ACHN (cell line): ENCODE results near the gene CNTROB.

Experiments
- DNase-seq: peaks from one replicate; pipeline ENCODE4 v3.0.0-alpha.2; 2015
- in situ Hi-C: cut with HindIII; loops from 2 replicates; pipeline ENCODE4 v1.10.0; 2017; ENCODE audit warnings: low sequenced_read_pairs, low pct_ligation_motif_present, low pct_unique_long_range_greater_than_20kb

Gene CNTROB

DNA sequence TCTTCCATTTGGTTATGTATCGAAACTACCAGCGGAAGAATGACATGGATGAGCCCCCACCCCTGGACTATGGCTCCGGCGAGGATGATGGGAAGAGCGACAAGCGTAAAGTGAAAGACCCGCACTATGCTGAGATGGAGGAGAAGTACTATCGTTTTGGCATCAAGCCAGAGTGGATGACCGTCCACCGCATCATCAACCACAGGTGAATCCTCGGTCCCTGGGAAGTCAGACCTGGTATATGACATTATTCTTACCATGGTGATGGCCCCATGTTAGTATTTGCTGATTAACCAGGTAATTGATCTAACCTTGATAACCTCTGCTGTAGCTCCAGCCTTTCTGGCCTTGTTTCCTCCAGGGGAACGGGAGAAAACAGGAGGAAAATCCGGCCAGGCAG lies 34.9 kb upstream of the CNTROB start:
- DNase-seq = no peak
- in situ Hi-C loops = no loop called here

DNA sequence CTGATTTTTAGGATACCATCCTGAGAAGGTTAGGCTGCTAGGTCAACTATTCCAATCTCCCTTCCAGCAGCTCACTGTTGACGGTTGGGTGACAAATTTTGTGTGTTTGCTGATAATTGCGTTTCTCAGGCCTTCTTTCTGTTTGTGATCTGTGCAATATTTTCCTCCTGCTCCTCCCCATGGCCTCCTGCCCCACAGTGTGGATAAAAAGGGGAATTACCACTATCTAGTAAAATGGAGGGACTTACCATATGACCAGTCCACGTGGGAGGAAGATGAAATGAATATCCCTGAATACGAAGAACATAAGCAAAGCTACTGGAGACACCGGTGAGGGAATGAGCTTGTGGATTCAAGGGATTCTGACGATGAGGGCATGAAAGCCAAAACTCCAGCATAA lies 34.2 kb upstream of the CNTROB start:
- DNase-seq = peak; percentile 30
- in situ Hi-C loops = no loop called here

DNA sequence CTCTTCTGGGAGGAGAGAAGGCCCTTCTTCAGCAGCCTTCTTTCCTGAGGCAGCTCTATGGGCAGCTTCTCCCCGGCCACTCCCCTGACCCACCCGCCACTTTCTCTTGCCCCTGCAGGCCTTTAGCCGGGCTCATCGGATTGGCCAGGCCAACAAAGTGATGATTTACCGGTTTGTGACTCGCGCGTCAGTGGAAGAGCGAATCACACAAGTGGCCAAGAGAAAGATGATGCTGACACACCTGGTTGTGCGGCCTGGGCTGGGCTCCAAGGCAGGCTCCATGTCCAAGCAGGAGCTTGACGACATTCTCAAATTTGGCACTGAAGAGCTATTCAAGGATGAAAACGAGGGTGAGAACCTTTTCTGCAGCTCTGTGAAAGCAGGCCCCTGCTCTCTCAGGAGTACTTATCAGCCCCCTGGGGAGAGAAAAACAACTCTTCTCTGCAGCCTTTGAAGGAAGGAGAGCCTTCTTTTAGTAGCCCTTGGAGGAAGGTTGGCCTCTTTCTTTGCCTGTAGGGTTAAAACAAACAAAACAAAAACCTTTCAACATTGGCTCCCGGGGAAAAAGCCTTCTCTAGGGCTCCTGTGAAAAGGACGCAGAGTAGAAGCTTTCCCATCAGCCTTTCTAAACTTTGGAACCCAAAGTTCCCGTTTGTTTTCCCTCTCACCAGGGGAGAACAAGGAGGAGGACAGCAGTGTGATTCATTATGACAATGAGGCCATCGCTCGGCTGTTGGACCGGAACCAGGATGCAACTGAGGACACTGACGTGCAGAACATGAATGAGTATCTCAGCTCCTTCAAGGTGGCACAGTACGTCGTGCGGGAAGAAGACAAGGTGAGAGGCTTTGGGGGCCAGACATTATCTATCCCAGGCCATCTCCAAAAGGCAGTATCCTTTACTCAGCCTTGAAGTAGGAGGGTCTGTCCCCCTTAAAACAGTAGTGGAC lies 28.6 kb upstream of the CNTROB start:
- DNase-seq = no peak
- in situ Hi-C loops = no loop called here

DNA sequence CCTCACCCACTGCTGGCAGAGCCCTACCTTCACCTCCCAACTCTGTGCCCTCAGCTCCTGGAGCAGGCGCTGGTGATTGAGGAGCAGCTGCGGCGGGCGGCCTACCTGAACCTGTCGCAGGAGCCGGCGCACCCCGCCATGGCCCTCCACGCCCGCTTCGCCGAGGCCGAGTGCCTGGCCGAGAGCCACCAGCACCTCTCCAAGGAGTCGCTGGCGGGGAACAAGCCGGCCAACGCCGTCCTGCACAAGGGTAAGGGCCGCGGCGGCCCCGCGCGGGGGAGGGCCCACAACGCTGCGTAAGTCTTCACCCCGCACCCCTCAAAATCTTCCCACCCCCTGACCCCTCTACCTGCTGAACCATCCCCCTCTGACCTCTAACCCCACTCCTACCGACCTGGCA lies 22.9 kb upstream of the CNTROB start:
- in situ Hi-C loops = no loop called here
- no peak for DNase-seq

DNA sequence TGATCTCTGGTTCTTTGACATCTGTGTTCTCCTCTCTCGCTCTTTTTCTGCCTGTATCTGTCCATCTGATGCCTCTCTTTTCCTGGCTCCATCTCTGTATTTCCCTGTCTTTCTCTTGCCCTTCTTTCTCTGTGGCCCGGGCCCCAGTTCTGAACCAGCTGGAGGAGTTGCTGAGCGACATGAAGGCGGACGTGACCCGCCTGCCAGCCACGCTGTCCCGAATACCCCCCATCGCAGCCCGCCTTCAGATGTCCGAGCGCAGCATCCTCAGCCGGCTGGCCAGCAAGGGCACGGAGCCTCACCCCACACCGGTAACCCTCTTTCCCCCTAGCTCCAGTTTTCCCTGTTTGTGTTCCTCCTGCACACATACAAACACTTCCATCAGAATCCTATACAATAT lies 21.7 kb upstream of the CNTROB start:
- no peak for DNase-seq
- in situ Hi-C loops = no loop called here

DNA sequence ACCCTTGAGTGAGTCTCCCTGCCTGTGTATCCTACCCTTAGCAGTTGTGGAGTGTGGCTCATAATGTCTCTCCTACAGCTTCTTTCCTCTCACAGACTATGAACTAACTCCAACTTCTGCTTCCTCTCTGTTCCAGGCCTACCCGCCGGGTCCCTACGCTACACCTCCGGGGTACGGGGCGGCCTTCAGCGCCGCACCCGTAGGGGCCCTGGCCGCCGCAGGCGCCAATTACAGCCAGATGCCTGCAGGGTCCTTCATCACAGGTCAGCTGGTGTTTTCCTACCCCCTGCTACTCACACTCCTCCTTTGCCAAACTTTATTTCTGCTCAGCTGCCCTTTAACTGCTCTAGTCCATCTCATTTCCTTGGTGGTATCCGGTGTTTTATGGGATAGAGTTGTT lies 21.3 kb upstream of the CNTROB start:
- no peak for DNase-seq
- in situ Hi-C loops = no loop called here

DNA sequence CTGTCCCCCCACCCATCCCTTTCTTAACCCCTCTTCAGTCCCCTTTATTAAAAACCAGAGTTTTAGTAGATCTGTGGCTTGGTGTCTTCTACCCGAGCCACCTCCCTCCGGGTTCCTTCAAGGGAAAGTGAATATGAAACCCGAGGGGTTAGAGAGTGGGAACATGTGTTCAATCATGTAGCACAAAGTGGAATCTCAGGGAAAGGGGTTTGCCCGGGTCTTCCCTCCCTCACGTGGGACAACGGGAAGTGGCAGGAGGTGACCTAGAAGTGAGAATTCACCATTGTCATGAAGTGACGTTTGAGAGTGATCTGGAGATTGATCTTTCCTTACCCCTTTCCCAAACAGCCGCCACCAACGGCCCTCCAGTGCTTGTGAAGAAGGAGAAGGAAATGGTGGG lies 20.9 kb upstream of the CNTROB start:
- DNase-seq = no peak
- in situ Hi-C loops = no loop called here

DNA sequence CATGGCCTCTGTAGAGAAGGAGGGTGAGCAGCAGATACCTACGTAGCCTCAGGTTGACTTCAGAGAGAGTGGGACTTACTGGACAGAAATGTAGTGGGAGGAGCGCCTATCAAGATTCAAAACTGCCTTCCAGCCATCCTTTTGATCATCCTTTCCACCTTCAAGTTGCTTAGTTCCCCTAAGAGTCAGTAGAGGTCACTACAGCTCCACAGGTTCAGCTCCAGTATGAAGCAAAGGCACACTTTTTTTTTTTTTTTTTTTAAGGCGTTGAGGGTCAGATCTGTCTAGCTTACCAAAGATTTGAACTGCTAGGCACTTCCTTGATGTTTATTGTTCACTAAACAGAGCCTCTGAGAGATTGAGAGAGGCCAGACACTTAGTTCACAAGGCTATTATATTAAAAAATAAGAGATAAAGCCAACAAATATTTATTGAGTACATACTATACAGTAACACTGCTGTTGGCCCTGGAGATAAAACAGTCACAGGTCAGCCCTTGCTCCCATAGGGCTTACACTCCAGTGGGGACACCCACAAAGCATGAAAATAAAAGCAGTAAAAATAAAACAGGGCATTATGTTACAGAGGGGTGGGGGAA lies 19.0 kb upstream of the CNTROB start:
- in situ Hi-C loops = no loop called here
- peak; percentile 87 for DNase-seq

DNA sequence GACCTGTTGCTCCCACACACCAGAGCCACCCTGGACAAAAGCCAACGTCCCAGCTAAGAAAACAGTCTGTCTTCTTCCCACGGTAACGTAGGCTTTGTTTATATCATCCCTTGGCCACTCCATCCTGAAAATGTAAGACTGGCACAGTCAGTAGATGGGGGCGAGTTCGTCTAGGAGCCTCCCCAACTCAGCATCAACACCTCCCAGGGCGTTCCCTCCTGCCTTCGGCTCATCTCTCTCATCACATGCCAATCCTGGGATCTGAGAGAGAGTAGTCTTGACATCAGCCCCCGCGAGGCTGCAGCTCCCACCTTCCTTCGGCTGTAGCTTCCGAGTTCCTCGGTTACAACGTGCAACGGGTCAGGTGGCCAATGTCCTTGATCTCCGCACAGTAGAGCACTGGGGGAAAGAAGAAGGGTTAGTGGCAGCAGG lies 16.8 kb upstream of the CNTROB start:
- in situ Hi-C loops = no loop called here
- DNase-seq = no peak

DNA sequence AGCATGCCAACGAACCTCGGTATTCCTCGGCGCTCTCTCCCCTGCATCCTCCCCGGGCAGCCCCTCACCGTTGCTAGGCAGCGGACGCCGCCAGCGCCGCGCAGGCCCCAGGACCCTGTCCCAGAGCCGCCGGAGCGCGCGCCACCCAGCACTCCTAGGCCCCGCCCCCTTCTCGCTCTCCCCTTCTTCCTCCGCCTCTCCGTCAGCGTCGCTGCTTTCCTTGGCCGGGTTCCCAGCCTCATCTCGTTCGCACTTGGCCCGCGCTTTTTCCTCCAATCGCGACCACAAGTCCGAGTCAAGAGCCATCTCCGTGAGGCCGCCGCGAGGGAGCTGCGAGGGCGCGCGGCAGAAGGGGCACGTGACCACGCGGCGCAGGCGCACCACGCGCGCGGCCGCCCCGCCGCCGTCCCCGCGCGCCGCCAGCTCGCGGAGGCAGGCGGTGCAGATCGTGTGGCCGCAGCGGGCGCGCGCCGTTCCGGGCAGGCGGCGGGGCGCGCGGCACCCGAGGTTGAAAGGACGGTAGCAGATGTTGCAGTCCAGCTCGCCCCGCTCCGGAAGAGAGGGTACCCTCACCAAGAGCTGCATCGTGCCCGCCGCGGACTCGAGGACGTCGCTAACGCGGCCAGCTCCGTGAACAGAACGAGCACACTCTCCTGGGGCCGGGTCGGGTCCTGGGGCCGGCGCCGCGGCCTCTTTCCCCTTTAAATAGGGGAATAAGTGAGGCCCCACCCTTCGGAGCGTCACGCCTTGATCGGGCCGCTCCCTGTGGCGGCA lies 16.2 kb upstream of the CNTROB start, which contains the start of gene RNF227:
TSS of gene RNF227 (minus strand) at position 679 of the 774 bp plus-strand sequence. CDS start at position 585, 94 bp downstream.
- peak; percentile 92 for DNase-seq
- in situ Hi-C loops = no loop called here

DNA sequence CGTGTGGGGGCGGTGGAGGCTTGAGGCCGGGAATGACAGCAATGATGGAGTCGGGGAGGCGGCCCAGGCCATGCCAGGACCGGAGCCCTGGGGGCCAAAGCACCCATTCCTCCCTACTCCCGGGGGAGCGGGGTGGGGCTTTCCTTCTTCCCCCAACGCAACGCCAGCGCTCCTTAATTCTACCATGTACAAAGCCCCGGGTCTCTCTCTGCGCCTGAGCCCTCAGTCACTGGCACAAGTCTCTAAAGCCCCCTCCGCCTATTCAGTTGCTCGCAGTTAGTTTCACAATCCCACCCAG lies 15.7 kb upstream of the CNTROB start:
- no peak for DNase-seq
- in situ Hi-C loops = no loop called here

DNA sequence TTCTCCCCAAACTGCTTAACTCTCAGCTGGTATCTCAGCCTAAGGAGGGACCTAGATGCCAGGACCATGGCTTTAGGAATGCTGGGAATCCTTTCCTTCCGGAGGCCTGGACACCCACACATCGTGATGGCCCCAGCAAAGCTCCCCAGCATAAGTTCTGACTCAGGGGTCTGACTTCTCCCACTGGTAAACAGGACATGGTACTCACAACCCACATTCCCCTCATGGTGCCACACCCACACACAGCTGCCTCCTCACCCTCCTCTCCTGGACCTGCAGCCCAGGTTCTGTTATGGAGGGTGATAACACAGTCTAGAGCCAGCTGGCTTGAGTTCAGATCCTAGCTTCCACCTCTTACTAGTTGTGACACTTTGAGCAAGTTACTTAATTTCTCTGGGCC lies 15.2 kb upstream of the CNTROB start:
- DNase-seq = no peak
- in situ Hi-C loops = no loop called here

DNA sequence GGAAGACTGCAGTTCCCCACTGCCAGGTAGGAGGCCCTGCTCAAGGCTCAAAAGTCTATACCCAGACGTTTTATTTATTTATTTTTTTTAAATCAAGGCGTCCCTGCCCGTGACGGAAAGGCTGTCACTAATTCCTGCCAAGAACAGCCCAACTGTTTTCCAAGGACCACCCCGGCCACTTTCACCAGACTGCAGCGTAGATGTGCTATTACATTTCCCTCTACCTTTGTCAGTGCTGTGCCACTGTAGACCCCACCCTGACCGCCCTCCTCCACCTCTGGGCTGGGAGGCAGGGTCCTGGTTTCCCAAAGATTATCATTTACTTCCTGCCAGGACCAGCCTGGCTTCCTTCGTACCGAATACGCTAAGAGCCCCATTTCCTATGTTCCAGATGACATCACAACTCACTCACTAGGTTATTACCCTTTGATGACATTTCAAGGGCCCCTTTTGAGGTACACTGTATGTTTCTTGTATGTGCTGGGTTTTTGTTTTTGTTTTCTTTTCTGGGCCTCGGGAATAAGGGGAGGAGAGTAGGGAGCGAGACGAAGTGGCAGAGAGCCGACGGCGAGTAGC lies 9.6 kb upstream of the CNTROB start:
- in situ Hi-C loops = no loop called here
- DNase-seq = no peak

DNA sequence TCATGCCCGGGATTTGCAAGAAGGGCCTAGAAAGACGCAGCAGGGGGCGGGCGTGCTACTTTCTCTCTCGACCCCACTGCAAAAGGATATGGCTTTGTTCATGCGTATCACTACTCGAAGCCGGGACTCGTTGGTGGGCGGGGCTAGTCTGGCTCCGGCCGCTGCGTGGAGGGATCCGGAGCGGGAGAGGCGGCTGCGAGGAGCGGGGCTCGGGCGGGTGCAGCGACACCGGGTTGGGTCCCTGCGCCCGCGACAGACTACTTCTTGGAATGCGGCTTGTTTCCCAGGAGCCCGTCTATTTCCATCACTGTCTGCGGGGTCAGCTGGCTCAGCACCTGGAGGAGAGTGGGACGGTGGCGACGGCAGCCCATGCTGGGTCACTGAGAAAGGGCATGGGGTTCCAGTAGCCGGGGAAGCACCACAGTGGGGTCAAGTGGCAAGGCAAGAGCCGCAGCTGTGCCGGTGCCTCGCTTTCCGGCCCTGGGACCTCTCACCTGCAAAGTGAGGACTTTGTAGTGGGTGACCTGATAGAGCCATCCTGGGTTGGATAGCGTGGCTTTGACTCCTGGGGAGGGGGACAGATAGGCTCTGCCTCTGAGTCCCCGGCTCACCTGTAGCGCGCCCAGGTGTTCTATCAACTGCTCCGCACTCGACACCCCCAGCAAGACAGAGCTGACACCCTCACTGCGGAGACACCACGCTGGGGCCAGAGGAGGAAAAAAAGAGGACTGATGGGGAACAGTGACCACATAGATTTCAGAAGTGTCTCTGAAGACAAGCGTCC lies 9.0 kb upstream of the CNTROB start:
- in situ Hi-C loops = no loop called here
- peak; percentile 79 for DNase-seq

DNA sequence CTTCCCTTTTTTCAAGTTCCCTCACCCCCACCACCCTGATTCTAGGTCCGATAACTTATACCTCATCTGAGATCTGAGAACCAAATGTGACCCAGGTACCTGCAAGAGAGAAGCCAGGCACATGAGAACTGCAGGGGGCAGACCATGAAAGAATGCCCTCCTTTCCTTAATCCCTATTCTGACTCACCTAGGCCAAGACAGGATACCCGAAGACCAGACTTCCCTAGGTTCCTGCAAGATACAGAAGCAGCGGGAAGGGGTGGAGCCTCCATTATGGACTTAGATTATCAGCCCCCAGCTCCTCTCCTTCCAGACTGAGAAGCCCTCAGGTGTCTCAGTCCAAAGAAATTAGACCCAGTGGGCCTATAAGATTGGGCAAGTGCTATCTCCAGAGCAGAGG lies 4.4 kb upstream of the CNTROB start:
- in situ Hi-C loops = no loop called here

DNA sequence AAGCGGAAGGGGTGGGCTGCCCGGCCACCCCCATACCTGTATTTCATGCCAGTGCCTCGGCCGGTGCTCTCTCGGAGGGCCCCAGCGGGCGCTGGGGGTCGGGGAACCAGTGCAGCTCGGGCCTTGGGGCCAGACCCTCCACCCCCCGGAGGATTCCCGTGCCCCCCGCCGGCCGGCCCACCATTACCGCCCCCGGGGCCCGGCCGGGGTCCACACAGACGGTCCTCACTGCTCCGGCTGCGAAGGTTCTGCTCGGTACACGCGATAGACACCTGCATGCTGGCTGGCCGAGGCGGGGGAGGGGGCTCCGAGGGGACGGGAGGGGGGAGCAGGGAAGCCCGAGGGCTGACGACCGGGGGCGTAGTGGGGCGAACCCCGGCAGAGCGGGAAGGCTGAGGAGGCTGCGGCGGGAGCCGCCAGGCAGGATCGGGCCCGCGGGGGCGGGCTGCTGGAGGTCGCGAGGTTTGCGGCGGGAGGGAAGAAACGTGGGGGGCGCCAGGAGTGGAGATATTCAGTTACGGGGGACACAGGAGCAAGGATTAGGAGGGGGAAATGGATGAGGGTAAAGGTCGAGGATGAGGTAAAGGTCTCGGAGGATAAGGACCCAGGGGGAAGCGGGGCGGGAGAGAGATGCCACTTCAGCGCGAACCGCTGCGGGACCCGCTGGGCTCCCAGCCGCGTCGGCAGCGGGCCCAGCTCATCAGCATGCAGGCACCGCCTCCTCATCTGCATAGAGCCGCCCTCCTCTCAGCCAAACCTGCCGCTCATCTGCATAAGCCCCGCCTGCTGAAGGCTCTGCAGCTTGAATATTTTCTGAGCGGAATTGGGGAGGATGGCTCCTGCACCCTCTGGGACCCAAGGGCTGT lies 2.6 kb upstream of the CNTROB start, which contains the start of gene KCNAB3:
TSS of gene KCNAB3 (minus strand) at position 699 of the 866 bp plus-strand sequence. CDS start at position 278, 421 bp downstream.
- in situ Hi-C loops = no loop called here

More for the DNA sequence above, 4.4 kb upstream of the CNTROB start:
- no peak for DNase-seq

DNA sequence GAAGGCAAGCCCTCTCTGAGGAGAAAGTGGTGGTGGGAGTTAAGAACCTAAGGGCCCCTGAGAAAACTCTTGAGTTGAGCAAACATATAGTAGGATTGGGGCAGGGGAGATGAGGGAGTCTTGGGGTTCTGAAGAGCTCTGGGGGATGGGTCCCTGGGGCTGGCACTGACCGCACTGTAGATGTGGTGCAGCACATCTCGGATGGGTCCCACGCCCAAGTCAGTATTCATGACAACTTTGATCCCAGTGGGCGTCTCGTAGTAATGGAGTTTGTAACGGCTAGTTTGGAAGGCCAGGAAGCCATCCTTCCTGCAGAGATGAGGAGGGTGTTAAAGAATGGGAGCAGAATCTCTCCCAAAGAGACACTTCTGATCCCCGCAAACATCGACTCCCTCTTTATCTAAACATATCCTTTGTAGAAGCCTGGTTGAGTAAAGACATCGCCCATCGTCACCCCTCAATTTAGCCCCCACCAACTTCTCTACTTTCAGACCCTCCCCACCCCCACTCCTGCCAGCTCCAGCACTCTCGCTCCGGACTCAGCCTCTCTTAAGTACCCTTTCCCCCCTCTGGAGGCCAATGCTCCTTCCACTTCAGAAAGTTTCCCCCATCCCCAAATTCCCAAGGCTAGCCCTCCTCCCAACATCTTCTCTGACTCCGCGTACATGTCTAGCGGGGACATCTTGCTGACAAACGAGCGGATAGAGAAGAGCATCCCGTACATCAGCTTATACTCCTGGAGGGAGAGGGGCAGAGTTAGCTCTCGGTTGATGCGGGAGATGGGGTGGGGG lies 970 bp upstream of the CNTROB start:
- in situ Hi-C loops = no loop called here
- peak; percentile 19 for DNase-seq

More for the DNA sequence above, 2.6 kb upstream of the CNTROB start, which contains the start of gene KCNAB3:
- no peak for DNase-seq
